ENCODE data around the gene WDR89. TPM values are rescaled to one million over a fixed set of nuclear protein-coding genes. Genes with fewer than 3 reads are reported as not detected.

Gene WDR89, protein sequence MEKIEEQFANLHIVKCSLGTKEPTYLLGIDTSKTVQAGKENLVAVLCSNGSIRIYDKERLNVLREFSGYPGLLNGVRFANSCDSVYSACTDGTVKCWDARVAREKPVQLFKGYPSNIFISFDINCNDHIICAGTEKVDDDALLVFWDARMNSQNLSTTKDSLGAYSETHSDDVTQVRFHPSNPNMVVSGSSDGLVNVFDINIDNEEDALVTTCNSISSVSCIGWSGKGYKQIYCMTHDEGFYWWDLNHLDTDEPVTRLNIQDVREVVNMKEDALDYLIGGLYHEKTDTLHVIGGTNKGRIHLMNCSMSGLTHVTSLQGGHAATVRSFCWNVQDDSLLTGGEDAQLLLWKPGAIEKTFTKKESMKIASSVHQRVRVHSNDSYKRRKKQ
- 22.3 and 30.4 TPM in 2 replicates for total RNA-seq (2014; rRNA removed; shearing (Covaris generic))

DNA sequence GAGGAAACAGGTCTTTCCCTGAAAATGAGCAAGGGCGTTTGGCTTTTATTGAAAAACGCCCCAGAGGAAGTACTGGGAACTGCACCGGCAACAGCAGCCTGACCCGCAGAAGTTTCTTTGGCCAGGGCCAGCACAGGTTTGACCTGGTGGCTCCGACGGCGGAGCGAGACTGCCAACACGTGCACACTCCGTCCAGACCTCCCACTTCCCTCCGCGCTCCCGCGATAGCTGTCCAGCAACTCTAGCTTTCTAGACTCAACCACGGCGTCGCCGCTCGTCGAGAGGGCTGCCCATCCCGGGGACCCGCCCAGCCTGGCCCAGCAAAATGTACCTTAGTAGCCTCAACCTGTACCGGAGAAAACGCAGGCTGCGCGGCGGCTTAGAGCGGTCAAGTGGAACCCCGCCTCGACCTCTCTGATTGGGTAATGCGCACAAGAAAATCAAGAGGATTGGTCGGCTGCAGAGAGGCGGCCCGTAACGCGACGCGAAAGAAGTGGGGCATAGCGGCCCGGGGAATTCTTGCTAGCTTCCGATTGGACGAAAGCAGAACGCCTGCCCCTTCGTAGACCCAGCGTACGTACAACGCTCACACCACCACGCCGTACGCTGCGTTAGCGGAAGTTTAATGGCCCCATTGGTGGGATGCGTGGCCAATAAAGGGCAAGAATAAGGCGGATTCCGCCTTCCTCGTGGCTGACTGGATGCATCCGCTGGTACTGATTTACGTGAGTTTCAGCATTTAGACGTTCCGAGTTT, at the start of gene WDR89:
Gene WDR89 (minus strand): TSS at position 399 of the 756 bp plus-strand sequence. CDS start 41,929 bp downstream, outside the sequence.
- peak; percentile 91 for DNase-seq
- no peaks in the 10 kb centered on the region for H3K27me3 ChIP-seq (ENCODE audit: control insufficient read depth, insufficient read depth, low read length)
- peak within 1 kb of the TSS; percentile 79 for H3K4me3 ChIP-seq (ENCODE audit: insufficient read depth, low read depth, low read length)
- peaks cover 1% of the 10 kb centered on the region; the same call in 1 of the 2 replicates for H3K36me3 ChIP-seq (replicated peaks; ENCODE audit: control insufficient read depth, insufficient read depth, low read length)

DNA sequence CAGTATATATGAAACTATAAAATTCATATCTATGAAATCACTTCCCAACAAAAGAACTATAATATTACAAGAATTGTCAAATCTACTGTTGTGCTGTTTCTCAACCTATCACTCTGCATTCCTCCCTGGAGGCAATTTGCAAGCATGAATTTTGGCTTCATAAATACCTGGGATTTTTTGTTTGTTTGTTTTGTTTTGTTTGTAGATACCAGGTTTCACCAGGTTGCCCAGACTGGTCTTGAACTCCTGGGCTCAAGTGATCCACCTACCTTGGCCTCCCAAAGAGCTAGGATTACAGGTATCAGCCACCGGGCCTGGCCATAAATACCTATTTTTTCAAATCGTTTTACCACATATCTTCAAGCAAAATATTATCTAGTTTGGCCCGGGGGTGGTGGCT, 47.5 kb upstream of the WDR89 start:
- no peak for DNase-seq
- H3K4me3 ChIP-seq (ENCODE audit: insufficient read depth, low read depth, low read length), result no peak overlapping the region
- no peaks in the 10 kb centered on the region for H3K27me3 ChIP-seq (ENCODE audit: control insufficient read depth, insufficient read depth, low read length)
- no peaks in the 10 kb centered on the region for H3K36me3 ChIP-seq (replicated peaks; ENCODE audit: control insufficient read depth, insufficient read depth, low read length)

DNA sequence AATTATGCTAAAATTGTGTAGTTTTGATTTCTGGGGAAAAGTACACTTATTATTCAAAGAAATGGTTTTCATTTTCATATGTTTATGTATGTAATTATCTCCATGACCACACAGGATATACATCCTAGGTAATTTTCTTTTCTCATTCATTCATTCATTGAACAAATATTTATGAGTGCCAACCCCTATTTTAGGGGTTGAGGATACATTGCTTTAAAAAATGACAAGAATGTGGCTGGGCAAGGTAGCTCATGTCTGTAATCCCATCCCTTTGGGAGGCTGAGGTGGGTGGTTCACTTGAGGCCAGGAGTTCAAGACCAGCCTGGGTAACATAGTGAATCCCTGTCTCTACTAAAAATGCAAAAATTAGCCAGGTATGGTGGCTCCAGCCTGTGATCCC, 45.3 kb upstream of the WDR89 start:
- DNase-seq, result no peak
- no peaks in the 10 kb centered on the region for H3K36me3 ChIP-seq (replicated peaks; ENCODE audit: control insufficient read depth, insufficient read depth, low read length)
- H3K27me3 ChIP-seq (ENCODE audit: control insufficient read depth, insufficient read depth, low read length), result no peaks in the 10 kb centered on the region
- no peak overlapping the region for H3K4me3 ChIP-seq (ENCODE audit: insufficient read depth, low read depth, low read length)

DNA sequence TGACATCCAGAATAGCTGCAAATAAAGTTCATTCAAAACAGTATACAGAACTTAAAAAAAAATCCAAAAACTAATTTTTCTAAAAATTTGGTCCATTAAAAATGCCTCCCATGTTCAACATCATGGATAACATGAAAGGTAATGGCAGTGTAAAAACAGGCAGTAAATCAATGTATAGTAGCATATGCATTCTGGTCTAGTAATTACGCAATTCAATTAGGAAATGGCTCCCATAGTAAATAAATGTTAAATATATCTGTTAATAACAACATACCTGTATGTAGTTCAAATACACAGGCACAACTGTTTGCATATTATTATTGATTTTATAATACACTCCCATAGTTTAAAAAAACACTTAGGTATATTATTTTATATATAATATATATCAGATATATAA, 43.7 kb upstream of the WDR89 start:
- Histone ChIP-seq H3K27me3 (ENCODE audit: control insufficient read depth, insufficient read depth, low read length) (no peaks in the 10 kb centered on the region), H3K36me3 (replicated peaks; ENCODE audit: control insufficient read depth, insufficient read depth, low read length) (no peaks in the 10 kb centered on the region), H3K4me3 (ENCODE audit: insufficient read depth, low read depth, low read length) (no peak overlapping the region)
- DNase-seq, result no peak

DNA sequence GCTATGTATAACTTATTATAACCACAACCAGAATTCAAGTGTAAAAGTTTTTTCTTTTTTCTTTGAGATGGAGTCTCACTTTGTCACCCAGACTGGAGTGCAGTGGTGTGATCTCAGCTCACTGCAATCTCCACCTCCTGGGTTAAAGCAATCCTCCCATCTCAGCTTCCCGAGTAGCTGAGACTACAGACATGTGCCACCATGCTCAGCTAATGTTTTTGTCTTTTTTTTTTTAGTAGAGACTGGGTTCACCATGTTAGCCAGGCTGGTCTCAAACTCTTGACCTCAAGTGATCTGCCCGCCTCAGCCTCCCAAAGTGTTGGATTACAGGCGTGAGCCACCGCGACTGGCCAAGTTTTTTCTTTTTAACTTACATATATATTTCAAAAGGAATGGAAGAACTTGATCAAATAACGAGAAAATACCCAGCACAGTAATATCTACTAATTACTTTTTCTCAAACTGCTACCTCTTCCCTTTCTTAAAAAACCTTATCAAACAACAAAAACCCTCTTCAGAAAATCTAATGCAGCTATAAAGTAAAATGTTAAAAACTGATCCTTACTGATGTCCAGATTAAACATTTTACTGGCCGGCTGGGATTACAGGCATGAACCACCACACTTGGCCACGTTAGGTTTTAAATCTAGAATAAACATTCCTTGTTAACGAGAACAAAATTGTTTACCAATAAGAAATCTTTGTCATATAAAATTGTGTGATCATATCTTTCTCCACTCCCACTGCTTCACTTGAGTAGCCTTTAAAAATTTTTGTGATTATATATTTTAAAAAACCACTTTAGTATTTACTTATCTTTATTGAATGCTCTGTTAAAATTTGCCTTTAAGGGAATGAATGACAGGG, 41.3 kb upstream of the WDR89 start:
- Histone ChIP-seq H3K36me3 (replicated peaks; ENCODE audit: control insufficient read depth, insufficient read depth, low read length) (no peaks in the 10 kb centered on the region), H3K4me3 (ENCODE audit: insufficient read depth, low read depth, low read length) (no peak overlapping the region), H3K27me3 (ENCODE audit: control insufficient read depth, insufficient read depth, low read length) (no peaks in the 10 kb centered on the region)
- no peak for DNase-seq

DNA sequence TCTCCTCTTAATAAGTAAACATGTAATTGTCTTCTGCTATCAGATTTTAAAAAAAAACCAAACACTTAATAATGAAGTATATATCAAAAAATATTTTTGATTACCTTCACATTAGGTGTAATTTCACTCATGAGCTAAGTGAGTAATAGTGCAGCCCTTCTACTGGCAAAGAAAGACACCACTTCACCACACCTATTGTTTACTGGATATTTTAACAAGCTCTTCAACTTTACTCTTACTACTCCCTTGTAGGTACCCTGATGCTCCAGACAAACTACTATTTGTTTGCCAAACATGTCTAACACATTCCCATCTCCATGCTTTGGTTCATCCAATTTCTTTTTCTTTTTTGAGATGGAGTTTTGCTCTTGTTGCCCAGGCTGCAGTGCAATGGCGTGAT, 36.9 kb upstream of the WDR89 start:
- H3K4me3 ChIP-seq (ENCODE audit: insufficient read depth, low read depth, low read length), result no peak overlapping the region
- no peaks in the 10 kb centered on the region for H3K36me3 ChIP-seq (replicated peaks; ENCODE audit: control insufficient read depth, insufficient read depth, low read length)
- H3K27me3 ChIP-seq (ENCODE audit: control insufficient read depth, insufficient read depth, low read length), result no peaks in the 10 kb centered on the region
- DNase-seq, result no peak

DNA sequence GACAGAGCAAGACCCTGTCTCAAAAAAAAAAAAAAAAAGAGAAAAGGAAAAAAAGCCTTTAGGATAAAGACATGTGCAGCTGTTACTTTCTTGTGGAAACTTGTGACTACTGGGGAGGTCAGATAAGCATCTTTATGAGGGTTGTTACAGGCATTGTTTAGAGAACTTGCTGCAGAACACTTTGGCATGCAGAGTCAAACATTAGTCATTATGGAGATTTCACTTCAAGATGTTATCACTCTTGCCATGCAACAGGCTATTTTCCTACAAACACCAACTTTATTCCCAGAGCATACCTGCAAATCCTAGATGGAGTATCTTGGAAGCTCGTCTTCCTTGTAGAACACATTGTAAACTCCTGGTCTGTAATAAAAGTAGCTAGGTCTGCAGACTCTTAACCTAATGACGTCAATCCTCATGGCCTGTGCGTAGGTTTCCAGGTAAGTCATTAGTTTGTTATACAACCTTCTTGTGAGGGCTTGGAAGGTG, 36.3 kb upstream of the WDR89 start:
- no peaks in the 10 kb centered on the region for H3K27me3 ChIP-seq (ENCODE audit: control insufficient read depth, insufficient read depth, low read length)
- H3K4me3 ChIP-seq (ENCODE audit: insufficient read depth, low read depth, low read length), result no peak overlapping the region
- no peaks in the 10 kb centered on the region for H3K36me3 ChIP-seq (replicated peaks; ENCODE audit: control insufficient read depth, insufficient read depth, low read length)
- no peak for DNase-seq

DNA sequence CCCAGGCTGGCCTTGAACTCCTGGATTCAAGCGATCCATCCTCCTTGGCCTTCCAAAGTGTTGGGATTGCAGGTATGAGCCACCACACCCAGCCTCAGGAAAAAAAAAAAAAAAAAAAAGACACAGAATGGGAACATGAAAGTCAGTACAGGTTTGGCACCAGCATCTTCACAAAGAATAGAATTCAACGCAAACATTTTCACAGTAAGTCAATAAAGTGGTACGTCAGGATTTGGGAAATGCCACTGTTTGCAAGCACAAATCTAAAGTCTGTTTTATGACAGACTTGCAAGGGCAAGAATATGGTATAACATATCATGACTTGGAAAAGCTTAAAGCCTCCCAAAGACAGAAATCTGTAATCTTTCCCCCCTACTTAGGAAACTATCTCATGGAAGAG, 34.9 kb upstream of the WDR89 start:
- H3K27me3 ChIP-seq (ENCODE audit: control insufficient read depth, insufficient read depth, low read length), result no peaks in the 10 kb centered on the region
- DNase-seq, result no peak
- no peaks in the 10 kb centered on the region for H3K36me3 ChIP-seq (replicated peaks; ENCODE audit: control insufficient read depth, insufficient read depth, low read length)
- no peak overlapping the region for H3K4me3 ChIP-seq (ENCODE audit: insufficient read depth, low read depth, low read length)

DNA sequence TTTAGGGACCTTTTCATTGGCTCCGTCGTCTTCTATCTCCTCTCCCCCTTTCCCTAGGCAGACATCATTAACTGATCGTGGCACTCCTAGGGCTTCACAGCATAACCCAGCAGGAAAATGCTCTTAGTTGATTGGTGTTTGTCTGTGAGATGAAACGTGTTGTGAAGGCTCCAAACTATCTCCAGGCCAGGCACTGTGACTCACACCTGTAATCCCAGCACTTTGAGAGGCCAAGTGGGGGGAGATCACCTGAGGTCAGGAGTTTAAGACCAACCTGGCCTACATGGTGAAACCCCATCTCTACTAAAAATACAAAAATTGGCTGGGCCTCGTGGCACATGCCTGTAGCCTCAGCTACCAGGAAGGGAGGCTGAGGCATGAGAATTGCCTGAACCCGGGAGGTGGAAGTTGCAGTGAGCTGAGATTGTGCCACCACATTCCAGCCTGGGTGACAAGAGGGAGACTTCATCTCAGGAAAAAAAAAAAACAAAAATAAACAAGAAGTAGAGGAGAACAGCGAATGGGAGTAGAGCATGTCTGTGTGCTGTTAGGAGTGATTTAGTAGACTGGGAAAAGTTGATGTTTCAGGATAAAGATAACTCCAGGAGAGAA, 32.3 kb upstream of the WDR89 start:
- Histone ChIP-seq H3K27me3 (ENCODE audit: control insufficient read depth, insufficient read depth, low read length) (no peaks in the 10 kb centered on the region), H3K4me3 (ENCODE audit: insufficient read depth, low read depth, low read length) (no peak overlapping the region), H3K36me3 (replicated peaks; ENCODE audit: control insufficient read depth, insufficient read depth, low read length) (no peaks in the 10 kb centered on the region)
- DNase-seq, result no peak

DNA sequence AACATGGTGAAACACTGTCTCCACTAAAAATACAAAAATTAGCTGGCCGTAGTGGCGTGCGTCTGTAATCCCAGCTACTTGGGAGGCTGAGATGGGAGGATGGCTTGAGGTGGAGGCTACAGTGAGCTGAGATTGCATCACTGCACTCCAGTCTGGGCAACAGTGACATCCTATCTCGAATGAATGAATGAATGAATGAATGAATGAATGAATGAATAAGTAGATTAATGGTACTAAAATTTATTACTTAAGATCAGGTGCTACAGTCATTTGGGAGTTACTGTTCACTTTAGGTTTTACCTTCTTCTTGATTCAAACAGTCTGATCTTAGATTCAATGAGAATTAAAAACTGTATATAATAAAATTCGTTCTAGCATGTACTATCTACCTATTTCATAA, 31.6 kb upstream of the WDR89 start:
- H3K27me3 ChIP-seq (ENCODE audit: control insufficient read depth, insufficient read depth, low read length), result no peaks in the 10 kb centered on the region
- DNase-seq, result no peak
- H3K4me3 ChIP-seq (ENCODE audit: insufficient read depth, low read depth, low read length), result no peak overlapping the region
- no peaks in the 10 kb centered on the region for H3K36me3 ChIP-seq (replicated peaks; ENCODE audit: control insufficient read depth, insufficient read depth, low read length)

DNA sequence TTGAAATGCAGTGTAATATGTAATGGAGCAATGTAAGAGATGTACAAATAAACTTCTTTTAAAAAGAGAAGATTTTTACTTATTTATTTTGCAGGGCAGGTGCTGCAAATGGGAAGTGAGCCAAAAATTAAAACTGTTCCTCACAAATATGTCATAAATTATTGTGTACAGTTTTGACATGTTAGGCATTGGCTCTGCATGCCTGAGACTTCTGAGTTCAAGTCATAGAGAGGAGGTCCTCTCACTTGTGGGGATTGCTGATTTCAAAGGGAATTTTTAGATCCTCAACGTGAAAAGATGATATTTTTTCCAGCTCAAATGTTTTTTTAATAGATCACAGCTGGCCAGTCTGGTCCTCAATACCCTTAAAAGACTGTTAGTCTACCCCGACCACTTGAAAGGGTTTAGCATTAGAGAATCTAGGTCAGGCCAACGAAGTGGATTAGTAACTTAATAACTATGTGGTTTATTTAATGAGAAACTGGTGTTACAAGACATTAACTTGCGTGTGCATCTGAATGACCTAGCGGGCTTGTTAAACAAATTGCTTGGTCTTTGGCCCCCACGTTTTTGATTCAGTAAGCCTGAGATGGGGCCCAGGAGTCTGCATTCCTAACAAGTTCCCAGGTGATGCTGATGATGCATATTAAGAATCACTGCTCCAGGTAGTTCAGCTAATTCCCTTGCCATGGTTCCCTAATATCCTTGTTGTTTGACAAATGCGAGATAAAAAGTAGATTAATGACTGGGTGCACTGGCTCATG, 30.9 kb upstream of the WDR89 start:
- no peak overlapping the region for H3K4me3 ChIP-seq (ENCODE audit: insufficient read depth, low read depth, low read length)
- no peak for DNase-seq
- H3K27me3 ChIP-seq (ENCODE audit: control insufficient read depth, insufficient read depth, low read length), result no peaks in the 10 kb centered on the region
- H3K36me3 ChIP-seq (replicated peaks; ENCODE audit: control insufficient read depth, insufficient read depth, low read length), result no peaks in the 10 kb centered on the region

DNA sequence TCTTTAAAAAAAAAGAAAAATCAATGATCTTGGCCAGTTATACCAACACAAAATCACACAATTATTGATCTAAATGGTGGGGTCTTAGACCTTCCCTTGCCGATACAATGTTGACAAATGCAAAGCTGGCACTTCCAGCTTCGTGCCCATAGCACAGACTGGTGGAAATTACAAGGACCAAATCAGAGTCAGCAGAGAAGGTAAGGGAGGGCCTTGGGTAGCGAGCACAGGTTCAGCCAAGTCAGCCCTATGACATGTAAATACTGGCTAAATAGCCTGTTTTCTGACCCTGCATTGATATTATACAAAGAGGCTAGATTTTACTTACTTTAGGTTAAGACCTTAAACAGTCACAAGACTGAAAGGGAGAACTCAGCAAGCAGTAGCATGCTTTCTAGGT, 30.3 kb upstream of the WDR89 start:
- no peak for DNase-seq
- Histone ChIP-seq H3K36me3 (replicated peaks; ENCODE audit: control insufficient read depth, insufficient read depth, low read length) (no peaks in the 10 kb centered on the region), H3K4me3 (ENCODE audit: insufficient read depth, low read depth, low read length) (no peak overlapping the region), H3K27me3 (ENCODE audit: control insufficient read depth, insufficient read depth, low read length) (no peaks in the 10 kb centered on the region)

DNA sequence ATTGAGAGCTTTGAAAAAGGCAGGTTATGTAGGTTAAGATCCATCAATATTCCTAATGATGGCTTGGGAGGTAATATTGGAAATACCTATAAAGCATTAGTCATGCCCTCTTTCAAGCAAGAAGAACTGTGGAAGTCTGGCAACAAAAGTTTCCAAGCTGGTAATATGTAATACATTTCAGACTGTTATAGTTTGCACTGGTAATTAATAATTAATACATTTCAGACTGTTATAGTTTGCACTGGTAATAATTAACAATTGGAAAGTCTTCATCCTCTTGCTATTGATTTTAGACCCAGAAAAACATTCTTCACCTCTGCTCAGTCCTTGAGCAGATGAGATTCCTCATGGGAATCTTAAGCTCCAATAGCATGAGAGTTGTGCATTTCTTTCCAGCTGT, 29.0 kb upstream of the WDR89 start:
- no peak overlapping the region for H3K4me3 ChIP-seq (ENCODE audit: insufficient read depth, low read depth, low read length)
- no peaks in the 10 kb centered on the region for H3K27me3 ChIP-seq (ENCODE audit: control insufficient read depth, insufficient read depth, low read length)
- no peaks in the 10 kb centered on the region for H3K36me3 ChIP-seq (replicated peaks; ENCODE audit: control insufficient read depth, insufficient read depth, low read length)
- no peak for DNase-seq
